ENCODE measurements around the gene NUMBL.

DNA sequence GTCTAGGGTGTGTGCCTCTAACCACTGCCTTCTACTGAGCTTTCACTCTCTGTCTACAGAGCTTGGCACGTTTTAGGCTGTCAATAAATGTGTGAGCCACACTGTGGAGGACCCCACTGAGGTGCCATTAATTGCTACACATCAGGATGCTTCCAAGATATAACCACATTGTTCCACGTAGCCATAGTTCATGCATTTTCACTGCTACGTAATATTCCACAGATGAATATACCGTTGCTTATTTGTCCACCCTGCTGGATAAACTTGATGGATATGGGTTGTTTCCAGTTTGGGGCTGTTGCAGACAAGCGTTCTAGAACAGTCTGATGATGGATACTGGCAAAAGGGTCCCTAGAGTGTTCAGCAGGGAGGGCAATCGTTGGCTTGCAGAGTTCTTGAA lies 11.3 kb upstream of the NUMBL start:
- TF ChIP-seq, protein P1, sequence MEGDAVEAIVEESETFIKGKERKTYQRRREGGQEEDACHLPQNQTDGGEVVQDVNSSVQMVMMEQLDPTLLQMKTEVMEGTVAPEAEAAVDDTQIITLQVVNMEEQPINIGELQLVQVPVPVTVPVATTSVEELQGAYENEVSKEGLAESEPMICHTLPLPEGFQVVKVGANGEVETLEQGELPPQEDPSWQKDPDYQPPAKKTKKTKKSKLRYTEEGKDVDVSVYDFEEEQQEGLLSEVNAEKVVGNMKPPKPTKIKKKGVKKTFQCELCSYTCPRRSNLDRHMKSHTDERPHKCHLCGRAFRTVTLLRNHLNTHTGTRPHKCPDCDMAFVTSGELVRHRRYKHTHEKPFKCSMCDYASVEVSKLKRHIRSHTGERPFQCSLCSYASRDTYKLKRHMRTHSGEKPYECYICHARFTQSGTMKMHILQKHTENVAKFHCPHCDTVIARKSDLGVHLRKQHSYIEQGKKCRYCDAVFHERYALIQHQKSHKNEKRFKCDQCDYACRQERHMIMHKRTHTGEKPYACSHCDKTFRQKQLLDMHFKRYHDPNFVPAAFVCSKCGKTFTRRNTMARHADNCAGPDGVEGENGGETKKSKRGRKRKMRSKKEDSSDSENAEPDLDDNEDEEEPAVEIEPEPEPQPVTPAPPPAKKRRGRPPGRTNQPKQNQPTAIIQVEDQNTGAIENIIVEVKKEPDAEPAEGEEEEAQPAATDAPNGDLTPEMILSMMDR (IDR thresholded peaks at IDR 0.05; ENCODE audit: insufficient read depth, low read depth, low read length) = no peak
- no peak for TF ChIP-seq EZH2 (IDR thresholded peaks at IDR 0.05; ENCODE audit: insufficient read depth, low read length)

Data from astrocyte (in vitro differentiated cells and primary cell).